Forelimb muscle (tissue), 1 donor: ENCODE data around the gene RAPGEF1. TPM values are rescaled to one million over a fixed set of nuclear protein-coding genes. Genes with fewer than 3 reads are reported as not detected.

Experiments
- DNase-seq: peaks from one replicate; pipeline ENCODE4 v3.0.0-alpha.2; 2013; ENCODE audit warnings: low read depth
- polyA plus RNA-seq: library from polyadenylated mRNA; unstranded; fragments of 120-200 nt; gene quantifications from one replicate; pipeline ENCODE4 v1.2.1, GENCODE V29; 2013; ENCODE audit not compliant: insufficient read length

Gene RAPGEF1
- polyA plus RNA-seq, 1 donor: 90.5 TPM

DNA sequence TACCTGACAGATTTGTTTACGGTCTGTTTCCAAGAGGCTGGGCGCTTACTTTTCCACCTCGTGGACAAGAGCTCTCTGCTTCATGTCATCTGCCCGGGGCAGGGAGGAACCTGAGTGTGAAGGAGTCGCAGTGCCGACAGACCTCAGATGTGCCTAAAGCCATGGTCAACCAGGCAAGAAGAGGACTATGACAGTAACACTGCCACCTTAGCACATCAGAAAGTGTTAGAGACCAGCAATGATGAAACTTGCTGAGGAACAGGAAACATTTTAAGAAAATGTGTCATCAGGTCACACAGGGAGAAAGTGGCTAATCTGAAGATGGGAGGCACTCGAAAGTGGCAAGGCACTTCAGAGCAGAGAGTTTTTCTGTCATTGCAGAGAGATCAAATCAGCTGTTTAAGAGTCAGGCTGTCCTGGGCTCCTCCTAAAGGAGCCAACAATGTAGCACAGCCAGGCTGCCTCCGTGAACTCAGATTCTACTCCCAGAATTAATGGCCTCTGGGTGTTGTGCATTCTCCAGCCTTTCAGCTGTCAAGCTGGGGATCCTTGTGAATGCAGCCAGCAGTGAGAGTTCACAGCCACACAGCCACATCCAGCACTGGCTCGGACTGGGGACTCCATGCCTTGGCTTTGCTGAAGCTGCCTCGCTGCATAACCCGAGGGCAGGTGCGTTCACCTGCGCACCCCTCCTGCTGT lies 94.6 kb downstream of the RAPGEF1 start:
- no peak for DNase-seq

DNA sequence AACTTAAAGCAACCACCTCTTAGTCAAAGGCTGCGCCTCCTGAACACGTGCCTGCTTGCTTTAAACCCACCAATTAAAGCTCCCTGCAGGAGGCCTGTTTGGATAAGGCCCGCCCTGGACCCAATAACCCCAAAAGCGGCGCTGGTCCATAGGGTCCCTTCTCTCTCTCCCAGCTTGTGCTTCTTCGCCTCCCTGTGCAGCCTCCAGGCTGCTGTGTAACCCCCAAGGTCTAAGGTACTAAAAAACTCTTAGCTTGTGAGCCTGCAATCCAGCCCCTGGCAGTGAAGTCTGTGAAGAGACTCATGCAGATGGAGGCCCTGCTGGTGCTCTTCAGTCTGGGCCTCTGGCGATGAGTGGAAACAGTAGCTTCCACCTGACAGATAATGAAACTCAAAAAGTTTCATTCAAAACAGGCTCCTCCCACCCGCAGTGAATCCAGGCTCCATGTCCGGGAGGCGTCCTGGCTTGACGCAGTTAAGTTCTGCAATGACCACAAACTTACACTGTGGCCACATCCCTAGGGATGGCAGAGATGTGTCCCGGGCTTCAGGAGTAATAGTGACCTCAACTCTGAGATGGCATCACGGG lies 97.3 kb downstream of the RAPGEF1 start:
- DNase-seq: no peak

DNA sequence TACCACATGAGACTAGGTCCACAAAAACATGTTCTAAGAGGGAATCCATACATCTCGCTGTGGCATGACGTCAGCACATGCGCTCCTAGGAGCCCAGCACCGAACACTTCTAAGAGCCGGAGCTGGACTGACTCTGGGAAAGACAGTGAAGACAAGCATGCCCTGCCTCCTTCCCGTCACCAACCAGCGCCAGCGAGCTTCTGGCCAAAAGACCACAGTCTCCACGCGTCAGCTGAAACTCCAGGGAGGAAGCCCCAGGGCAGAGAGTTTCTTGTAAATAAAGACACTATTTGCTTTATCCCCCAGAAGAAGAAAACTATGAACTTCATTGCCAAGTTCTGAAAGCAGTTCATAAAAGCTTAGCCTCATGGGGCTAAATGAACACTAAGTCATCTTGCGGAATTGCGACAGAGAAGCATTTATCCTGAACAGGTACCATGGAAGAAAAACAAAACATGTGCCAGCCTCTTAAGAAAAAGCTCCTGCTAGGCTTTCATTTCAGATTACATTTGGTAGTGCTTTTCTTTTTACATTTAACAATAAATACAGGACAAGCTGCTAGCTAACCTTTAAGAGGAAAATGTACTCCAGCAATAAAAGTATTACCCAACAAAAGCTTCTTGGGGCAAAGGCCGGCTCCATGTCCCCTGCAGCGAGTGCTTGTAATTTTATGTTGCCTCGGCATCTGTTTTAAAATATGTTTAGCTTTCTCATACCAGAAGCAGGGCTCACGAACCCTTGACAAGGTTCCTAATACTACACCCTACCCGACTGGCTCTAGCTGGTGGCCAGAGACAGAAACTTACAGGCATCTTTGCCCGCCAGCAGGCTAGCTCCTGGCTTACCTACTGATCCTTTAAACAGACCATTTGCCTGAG lies 98.0 kb downstream of the RAPGEF1 start:
- no peak for DNase-seq

DNA sequence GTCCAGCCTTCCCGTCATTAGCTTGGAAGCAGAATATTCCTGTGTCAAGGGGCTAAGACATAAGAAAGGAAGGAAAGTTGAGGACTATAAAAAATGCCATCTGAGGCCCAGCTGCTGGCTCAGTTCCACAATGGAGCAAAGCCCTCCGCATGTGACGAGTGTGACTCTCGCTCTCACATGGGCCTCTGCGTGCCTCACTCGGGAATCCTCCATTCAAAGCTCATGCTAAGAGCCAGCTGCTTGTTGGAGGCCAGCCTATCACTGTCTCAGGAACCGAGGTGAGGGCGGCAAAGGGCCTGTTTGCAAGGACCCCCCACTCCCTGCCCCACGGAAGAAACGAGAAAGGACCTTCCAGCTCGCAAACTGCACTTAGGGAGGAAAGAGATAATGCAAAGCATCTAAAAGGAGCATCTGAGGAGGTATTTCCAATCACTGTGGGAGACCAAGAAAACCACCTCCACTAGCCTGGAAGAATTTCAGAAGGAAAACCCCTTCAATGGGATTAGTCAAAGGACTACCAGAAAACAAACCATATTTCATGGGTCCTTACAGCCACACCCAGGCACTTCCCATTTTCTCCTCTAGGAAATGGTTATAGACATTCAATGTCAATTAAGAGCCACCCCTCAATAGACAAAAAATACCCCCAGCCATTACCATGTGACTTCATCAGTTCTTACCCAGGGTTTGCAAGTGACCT lies 99.3 kb downstream of the RAPGEF1 start:
- DNase-seq: no peak

DNA sequence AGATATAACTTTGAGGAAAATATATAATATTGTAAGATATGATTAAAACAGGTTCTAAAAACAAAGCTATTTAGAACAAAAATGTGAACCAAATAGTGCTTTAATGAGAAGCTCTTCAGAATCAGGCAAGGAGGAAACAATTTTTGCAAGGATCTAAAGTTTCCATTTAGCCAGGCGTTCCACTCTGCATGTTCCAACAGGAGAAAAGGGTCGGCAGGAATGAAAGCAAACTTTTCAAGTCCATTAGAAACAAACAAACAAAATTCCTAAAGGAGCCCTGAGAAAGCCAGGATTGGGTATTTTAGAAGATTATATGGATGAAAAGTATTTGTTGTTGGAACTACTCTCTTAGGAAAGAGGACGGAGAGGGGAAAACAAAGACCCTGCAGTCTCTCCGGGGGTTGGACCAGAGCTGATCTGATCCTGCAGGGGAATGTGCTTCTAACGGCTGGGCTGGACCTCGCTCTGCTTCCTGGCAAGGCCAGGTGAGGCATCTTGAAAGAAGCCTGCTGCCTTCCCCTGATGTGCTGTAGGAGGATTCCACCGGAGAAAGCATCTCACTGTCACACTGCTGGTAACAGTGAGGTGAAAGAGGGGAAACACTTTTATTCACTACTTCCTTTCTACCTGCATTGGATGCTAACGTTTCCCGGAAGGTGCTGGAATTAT lies 100.0 kb downstream of the RAPGEF1 start:
- DNase-seq: no peak

DNA sequence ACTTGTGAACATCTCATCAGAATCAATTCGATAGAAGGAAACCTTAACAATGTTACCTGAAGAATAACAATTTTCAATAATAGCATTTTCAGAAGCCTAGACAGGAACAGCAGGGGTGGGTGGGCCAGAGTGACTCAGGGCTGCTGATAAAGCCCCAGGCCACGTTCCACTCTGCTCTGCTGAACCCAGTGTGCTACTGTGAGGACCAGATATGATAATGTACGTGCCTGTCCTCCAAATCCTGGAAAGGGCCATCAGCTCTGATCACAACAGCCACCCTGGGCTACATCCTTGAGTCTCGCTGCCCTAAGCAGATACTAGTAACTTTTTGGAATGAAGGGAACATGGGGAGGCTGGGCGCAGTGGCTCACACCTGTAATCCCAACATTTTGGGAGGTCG lies 103.3 kb downstream of the RAPGEF1 start:
- DNase-seq: no peak

DNA sequence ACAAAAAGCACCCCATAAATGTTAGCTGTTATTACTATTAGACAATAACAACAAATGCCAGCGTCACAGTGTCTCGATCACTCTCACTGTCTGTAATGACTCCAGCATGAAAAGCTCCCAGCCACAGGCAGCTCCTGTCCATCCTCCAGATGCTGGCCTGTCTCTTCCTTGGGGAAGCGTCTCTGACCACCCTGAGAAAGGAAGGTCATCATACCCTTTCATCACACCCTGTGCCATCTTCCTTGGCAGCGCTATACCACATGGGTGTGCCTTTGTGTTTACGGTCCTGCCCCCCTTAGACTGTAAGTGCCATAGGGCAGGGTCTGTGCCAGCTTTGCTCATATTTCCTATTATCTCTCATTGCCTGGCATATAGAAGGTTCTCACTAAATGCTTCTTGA lies 104.0 kb downstream of the RAPGEF1 start:
- no peak for DNase-seq

DNA sequence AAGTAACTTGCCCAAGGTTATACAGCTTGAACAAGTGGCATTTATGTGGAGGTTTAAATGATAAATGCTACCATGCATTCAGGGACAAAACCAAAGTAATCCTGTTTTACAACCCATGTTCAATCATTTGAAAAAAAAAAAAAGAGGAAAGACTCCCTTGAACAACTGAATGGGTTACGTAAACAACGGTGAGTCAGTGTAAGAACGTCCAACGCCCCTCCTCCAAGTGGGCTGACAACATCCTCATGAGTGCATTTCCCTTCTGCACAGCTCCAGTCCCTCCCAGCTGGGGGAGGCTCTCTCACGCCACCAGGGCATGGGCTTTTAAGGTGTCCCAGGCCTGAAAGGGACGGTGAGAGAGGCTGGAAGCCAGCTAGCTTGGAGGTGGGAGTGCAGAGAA lies 104.6 kb downstream of the RAPGEF1 start:
- DNase-seq: no peak

DNA sequence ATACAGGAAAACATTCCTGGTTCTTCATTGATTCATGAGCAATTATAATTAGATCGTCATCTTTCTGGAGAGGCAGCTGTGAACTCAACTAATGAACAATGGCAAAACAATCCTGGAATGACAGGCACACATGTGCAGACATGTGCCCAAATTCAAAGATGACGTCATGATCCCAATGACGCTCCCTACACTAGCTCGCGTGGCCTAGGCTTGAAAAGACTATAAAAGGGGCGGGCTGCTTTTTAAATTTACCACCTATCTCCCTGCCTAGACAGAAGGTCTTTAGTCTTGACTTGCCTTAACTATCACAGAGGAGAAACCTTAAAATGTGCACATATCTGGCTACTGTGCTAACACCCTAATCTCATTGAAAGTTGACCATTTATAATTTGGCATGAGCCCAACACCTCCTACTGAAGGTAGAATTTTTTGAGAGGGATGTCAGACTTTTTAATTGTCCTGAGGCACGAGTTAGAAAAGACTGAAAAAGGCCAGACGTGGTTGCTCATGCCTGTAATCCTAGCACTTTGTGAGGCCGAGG lies 106.3 kb downstream of the RAPGEF1 start:
- DNase-seq: no peak

DNA sequence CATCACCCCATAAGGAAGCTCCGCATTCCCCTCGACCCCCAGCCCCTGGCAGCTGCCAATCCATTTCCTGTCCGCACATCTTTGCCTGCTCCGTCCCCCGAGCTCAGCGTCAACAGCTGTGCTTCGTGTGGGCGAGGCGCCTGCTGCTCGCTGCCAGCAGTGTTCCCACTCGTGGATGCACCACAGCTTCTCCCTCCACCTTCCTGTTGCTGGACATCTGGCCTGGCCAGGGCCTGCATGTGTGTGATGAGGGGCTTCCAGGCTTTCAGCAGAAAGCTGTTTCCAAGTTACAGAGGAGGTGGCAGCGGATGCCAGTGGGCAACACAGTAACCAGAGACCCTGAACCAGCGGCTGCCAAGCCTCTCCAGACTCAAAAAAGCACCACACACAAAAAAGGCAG lies 108.6 kb downstream of the RAPGEF1 start:
- no peak for DNase-seq

DNA sequence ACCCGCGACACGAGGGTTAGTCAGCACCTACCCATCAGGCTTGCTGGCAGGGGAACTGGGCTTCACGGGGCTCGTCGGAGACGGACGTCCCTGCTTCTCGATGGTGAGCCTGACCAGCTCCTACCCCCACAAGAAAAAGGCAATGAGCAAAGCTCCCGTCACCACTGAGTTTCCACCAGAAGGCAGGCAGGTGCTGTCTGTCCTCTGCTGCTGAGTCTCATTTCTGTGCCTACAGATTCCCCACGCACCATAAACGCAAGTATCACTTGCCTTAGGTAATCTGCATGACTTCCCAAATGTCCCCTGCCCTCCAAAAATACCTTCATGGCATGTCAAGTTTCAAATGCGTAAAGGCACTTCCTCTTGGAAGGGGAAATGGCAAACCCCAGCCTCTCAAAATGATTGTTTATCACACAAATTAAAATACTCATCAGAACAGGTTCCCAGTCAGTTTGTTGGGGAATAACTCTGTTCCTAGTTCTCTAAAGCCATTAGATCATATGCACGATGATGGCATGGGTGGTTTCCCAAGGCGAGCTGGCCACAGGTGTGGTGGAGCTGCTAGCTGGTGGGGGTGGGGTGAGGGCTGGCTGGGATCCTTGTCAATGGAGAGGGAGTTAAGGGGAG lies 109.6 kb downstream of the RAPGEF1 start:
- DNase-seq: no peak

DNA sequence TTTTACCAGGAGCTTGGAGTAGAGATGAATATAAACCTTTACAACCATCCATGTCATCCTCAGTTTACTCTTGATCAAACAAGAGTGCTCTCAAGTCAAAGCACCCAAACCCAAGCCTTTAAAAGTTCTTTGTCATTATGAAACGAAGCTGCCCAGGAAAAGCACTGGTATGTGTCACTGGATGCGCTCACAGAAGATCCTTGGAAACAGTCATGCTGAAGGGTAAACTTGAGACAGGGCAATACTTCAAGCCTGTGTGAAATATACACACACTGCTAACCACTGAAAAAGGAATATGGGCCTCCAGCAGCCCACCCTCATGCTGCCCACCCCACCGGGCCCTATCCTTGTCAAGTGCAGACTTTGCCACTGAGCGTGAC lies 110.1 kb downstream of the RAPGEF1 start:
- DNase-seq: no peak

DNA sequence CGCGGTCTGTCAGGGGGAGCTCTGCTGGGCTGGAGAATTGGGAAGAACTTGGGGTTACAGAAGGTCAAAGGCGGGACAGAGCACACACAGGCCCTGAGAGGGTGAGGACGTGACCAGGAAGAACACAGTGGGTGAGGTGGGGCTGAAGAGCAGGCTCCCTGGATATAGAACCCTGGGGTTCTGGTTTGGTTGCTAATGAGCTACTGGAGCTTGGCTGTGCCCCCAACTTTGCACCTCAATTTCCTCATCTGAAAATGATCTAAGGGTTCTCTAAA lies 110.7 kb downstream of the RAPGEF1 start:
- no peak for DNase-seq

DNA sequence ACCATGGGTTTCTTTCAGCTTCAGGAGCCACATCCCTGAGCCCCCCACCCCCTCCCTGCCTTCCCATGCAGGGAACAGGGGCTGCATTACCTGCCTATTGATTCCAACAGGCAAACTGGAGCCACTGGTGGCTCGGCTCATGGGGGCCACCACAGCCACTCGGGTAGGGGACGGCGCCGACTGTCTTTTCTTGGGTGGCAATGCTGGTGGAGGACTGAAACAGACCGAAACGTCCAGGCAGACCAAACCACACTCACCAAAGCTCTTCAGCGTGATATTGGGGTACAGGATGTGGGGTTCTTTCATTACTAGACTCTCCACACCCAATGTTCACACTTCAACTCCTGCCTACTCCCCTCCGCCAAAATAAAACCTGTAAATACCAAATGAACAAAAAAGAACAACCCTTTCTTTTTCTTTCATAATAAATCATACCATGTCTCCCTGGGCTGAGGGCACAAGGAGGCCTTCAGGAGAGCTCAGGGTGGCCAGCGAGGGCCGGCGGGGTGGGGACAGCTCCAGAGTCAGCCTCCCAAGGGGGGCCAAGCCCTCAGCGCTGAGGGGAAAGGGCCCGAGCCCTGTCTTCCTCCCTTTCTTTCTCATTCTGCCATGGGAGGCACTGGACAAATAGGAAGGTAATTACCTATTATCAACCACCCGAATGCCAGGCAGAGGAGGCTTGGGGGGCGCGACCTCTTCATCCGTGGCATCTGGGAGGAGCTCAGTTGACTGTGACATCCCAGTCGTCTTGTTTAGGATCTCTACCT lies 111.2 kb downstream of the RAPGEF1 start:
- no peak for DNase-seq

DNA sequence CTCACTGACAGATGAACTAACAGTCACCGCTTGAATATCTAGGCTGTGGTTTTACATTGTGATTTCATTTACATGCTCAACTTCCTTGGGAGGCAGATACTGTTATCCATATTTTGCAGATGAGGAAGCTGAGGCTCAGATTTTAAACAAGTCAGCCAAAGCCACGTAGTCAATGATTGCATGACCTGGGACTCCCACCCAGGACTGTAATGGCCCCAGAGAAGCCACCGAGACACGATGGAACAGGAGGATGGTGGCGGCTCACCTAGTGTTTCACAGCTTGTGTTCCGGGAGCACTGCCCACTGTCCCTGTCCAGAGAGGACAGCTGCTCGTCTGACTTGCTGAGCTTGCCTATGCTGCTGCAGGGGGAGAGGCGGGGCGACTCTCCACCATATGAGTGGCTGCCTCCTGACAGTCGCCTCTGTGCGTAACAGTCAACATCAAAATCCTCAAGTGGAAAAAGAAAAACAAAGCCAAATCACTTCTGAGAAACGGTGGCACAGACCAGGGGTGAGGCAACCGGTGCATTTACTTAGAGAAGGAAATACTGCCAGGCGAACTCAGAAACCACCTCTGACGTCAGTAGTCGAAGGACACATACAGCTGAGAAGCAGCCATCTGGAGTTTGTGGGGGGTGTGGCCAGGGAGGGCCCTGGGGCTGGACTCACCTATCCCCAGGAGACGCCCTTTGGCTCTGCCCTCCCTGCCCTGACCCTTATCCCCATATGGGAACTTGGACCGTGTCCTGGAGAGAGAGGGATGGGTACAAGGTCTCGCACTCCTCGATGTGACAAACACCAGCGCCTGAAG lies 112.0 kb downstream of the RAPGEF1 start:
- DNase-seq: no peak

DNA sequence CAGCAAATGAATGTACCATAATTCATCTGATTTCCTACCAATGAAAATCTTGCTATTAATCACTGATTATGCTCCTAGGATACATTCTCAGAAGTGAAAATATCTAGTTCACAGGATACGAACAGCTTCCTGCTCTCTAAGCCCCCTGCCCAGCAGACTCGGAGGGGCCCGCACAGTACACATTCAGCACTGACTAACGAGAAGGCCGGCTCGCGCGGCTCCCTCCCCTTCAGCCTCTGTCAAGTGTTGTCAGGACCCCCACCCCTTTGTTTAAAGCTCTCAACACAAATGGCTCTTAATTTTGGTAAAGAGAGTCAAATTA lies 112.6 kb downstream of the RAPGEF1 start:
- DNase-seq: no peak

DNA sequence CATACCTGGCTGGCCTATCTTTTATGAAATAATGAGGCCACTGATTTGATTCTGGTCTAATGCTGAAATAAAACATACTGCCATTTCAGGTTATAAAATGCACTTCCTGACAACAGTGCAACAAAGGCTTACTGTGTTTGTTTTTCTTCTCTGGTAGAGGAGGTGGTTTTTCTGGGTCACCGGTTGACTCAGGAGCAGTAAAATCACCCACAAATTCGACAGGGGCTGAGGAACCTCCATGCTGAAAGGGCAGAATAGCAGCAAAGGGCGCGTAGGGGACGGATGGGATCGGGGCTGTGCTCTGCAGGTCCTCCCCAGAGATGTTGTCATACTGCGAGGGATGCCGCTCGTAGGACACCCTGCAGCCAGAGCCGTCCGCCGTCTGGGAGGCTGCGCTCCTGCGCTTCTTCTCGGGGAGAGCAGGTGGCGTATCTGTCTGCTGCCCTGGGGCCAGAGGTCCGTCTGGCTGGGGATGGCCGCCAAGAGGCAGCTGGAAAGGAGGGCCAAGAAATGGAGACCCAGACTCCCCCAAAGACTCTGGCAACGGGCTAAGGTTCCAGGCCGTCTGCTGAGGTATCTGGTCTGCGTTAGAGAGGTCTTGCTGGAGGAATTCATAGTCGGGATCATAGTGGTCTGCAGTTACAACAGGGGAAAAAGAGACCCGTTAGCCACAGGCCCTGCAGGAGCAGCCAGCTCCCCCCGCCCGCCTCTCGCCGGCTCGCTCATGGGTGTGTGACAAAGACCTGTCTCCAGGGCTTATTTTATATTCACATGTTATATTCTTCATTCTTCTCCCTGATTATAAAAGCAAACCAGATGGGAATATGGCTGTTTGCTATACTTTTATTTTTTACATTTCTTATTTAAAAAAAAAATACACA lies 113.8 kb downstream of the RAPGEF1 start:
- no peak for DNase-seq

DNA sequence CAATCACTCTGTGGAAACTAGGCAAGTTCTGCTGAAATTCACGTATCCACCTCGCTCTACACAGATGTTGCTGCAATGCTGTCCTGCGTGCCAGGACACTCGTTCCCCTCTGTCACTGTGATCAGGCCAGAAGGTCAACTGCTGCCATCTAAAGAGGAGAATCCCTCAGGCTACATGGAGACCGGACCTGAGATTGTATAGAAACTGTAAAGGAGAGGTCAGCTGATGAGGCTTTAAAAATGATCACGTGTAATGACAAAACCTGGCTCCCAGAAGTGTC lies 114.4 kb downstream of the RAPGEF1 start:
- no peak for DNase-seq
